ENCODE results near the gene MRPS14. TPM values are rescaled to one million over a fixed set of nuclear protein-coding genes. Genes with fewer than 3 reads are reported as not detected.

MRPS14 gene
- total RNA-seq, 1 experiment from 2014 or later = 25.1 TPM

DNA sequence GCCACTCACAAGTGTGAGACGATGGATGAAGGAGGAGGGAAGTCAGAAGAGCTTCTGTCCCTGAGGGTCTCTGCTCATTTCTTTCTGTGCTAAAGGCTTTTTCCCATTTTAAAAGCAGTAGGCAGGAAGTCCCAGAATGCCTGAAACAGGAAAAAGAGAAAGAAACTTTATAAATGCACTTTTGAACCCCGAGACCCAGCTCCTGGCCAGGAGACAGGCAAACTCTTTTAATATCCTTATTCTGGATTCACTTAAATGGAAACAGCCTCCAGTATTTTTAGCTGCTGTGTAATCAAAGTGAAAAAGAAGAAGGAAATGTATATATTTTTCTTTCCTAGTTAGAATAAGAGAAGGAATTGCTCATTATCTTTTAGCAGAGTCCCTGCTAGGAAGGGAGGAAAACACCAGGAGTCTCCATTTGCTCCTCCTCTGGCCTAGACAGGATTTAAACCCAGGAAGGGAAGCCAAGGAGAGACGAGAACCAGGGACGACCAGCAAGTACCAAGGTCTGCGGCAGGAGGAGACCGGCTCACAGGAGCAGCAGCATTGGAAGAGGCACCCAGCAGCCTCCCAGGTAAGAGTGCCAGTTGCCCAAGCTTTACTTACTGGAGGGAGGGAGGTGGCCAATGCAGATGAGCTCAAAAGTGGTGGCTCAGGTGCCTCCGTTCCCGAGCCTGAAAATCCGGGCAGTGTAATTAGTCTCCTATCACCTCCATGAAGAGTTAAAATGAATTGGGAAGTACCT is 44.3 kb upstream of the MRPS14 start, which contains the start of gene TNN:
Gene TNN (plus strand): TSS at position 472 of the 745 bp plus-strand sequence. CDS start 9,586 bp downstream, outside the sequence.
- BruUV-seq (replicated peaks) = no TSS peak
- Histone ChIP-seq H3K4me3 (ENCODE audit: low read depth in 2 of 2, low read length in 2 of 2) (no peak within 1 kb of the TSS), H3K36me3 (ENCODE audit: control insufficient read depth, insufficient read depth, low read length) (no peaks in the 10 kb centered on the region), H3K27ac (ENCODE audit: low read length) (no peak within 1 kb of the TSS), H3K4me1 (ENCODE audit: control insufficient read depth, insufficient read depth, low read length) (peaks cover 3% of the 10 kb centered on the region; the same call in 1 of the 2 replicates), H3K27me3 (ENCODE audit: control insufficient read depth, insufficient read depth, low read length) (peaks cover 14% of the 10 kb centered on the region; the same call in 1 of the 2 replicates), H3K9me3 (ENCODE audit: control insufficient read depth, insufficient read depth, low read depth, low read length) (no peaks in the 10 kb centered on the region)
- TF ChIP-seq TCF7L2 (IDR thresholded peaks at IDR 0.05; ENCODE audit: low read depth, low read length) (no peak), POLR2AphosphoS5 (IDR thresholded peaks at IDR 0.05; ENCODE audit: low read depth, low read length) (no peak), SIN3A (IDR thresholded peaks at IDR 0.05; ENCODE audit: borderline replicate concordance, insufficient read depth, low read depth, low read length) (no peak)
- TF ChIP-seq, protein P1, sequence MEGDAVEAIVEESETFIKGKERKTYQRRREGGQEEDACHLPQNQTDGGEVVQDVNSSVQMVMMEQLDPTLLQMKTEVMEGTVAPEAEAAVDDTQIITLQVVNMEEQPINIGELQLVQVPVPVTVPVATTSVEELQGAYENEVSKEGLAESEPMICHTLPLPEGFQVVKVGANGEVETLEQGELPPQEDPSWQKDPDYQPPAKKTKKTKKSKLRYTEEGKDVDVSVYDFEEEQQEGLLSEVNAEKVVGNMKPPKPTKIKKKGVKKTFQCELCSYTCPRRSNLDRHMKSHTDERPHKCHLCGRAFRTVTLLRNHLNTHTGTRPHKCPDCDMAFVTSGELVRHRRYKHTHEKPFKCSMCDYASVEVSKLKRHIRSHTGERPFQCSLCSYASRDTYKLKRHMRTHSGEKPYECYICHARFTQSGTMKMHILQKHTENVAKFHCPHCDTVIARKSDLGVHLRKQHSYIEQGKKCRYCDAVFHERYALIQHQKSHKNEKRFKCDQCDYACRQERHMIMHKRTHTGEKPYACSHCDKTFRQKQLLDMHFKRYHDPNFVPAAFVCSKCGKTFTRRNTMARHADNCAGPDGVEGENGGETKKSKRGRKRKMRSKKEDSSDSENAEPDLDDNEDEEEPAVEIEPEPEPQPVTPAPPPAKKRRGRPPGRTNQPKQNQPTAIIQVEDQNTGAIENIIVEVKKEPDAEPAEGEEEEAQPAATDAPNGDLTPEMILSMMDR (IDR thresholded peaks at IDR 0.05) = no peak
- TF ChIP-seq, protein P2, sequence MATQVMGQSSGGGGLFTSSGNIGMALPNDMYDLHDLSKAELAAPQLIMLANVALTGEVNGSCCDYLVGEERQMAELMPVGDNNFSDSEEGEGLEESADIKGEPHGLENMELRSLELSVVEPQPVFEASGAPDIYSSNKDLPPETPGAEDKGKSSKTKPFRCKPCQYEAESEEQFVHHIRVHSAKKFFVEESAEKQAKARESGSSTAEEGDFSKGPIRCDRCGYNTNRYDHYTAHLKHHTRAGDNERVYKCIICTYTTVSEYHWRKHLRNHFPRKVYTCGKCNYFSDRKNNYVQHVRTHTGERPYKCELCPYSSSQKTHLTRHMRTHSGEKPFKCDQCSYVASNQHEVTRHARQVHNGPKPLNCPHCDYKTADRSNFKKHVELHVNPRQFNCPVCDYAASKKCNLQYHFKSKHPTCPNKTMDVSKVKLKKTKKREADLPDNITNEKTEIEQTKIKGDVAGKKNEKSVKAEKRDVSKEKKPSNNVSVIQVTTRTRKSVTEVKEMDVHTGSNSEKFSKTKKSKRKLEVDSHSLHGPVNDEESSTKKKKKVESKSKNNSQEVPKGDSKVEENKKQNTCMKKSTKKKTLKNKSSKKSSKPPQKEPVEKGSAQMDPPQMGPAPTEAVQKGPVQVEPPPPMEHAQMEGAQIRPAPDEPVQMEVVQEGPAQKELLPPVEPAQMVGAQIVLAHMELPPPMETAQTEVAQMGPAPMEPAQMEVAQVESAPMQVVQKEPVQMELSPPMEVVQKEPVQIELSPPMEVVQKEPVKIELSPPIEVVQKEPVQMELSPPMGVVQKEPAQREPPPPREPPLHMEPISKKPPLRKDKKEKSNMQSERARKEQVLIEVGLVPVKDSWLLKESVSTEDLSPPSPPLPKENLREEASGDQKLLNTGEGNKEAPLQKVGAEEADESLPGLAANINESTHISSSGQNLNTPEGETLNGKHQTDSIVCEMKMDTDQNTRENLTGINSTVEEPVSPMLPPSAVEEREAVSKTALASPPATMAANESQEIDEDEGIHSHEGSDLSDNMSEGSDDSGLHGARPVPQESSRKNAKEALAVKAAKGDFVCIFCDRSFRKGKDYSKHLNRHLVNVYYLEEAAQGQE (IDR thresholded peaks at IDR 0.05; ENCODE audit: insufficient read depth in 1 of 2, low read depth in 2 of 2, low read length in 1 of 2) = no peak
- intact Hi-C loops (cut with micrococcal nuclease; ENCODE audit: unreplicated experiment) (no loop called here), in situ Hi-C loops (cut with HindIII; ENCODE audit: low pct_unique_long_range_greater_than_20kb, low sequenced_read_pairs) (no loop called here)
- DNase-seq (ENCODE audit: low read depth, low spot score) (no peak), ATAC-seq (no peak)
- ChIA-PET POLR2A (no interaction called here), CTCF (interaction anchor here (0.6 kb wide), 1 partner anchor 214 kb away, joined by 4 read pairs; no protein-coding TSS in a partner anchor)

DNA sequence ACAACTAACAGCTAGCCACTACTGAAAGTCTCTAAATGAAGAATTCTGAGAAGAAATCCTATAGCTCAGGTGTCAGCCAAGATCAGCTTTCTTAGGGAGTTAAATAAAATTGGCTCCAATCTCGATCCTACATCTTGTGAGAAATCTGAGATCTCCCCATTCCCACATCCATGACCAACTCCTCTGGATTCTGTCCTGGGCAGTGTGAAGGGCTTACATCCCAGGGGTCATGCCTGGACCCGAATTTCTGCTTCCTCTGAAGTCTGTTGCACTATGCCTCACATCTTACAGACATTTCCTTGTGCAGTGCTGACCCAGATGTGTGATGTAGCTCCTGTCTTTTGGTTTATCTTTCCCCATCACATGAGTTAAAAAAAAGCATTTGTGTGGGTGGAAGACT is 39.6 kb upstream of the MRPS14 start:
- H3K27me3 ChIP-seq (ENCODE audit: control insufficient read depth, insufficient read depth, low read length) = peaks cover 4% of the 10 kb centered on the region; the same call in 1 of the 2 replicates
- no peak overlapping the region for H3K4me3 ChIP-seq (ENCODE audit: low read depth in 2 of 2, low read length in 2 of 2)
- H3K4me1 ChIP-seq (ENCODE audit: control insufficient read depth, insufficient read depth, low read length) = no peaks in the 10 kb centered on the region
- BruUV-seq (replicated peaks) = no TSS peak
- in situ Hi-C loops (cut with HindIII; ENCODE audit: low pct_unique_long_range_greater_than_20kb, low sequenced_read_pairs) = no loop called here
- no peak for ATAC-seq
- intact Hi-C loops (cut with micrococcal nuclease; ENCODE audit: unreplicated experiment) = no loop called here
- no peak overlapping the region for H3K27ac ChIP-seq (ENCODE audit: low read length)
- ChIA-PET CTCF (no interaction called here), POLR2A (no interaction called here)
- no peak for DNase-seq (ENCODE audit: low read depth, low spot score)
- no peaks in the 10 kb centered on the region for H3K9me3 ChIP-seq (ENCODE audit: control insufficient read depth, insufficient read depth, low read depth, low read length)
- H3K36me3 ChIP-seq (ENCODE audit: control insufficient read depth, insufficient read depth, low read length) = no peaks in the 10 kb centered on the region
- TF ChIP-seq, protein P2 (IDR thresholded peaks at IDR 0.05; ENCODE audit: insufficient read depth in 1 of 2, low read depth in 2 of 2, low read length in 1 of 2) = no peak
- TF ChIP-seq, protein P1 (IDR thresholded peaks at IDR 0.05) = no peak
- no peak for TF ChIP-seq POLR2AphosphoS5 (IDR thresholded peaks at IDR 0.05; ENCODE audit: low read depth, low read length)
- TF ChIP-seq TCF7L2 (IDR thresholded peaks at IDR 0.05; ENCODE audit: low read depth, low read length) = no peak
- no peak for TF ChIP-seq SIN3A (IDR thresholded peaks at IDR 0.05; ENCODE audit: borderline replicate concordance, insufficient read depth, low read depth, low read length)

Data from Panc1 (cell line).